ENCODE measurements around the gene ATP6V0A1. TPM values are rescaled to one million over a fixed set of nuclear protein-coding genes. Genes with fewer than 3 reads are reported as not detected.
"Not testable (repeated sequence)": the region's sequence is repeated elsewhere in the genome, so short reads cannot be mapped to it uniquely, and the experiment has no call there.

The ATP6V0A1 gene
- total RNA-seq, 2 experiments from 2014 or later = 10.4 to 14.4 TPM

- CTCF ChIA-PET = interaction anchor here (1.1 to 1.2 kb wide), 2 partner anchors 12 to 29 kb away, joined by 3 read pairs; no protein-coding TSS in a partner anchor
These were observed 90.5 kb downstream of the ATP6V0A1 start for GRCh38 chr17:42548993-42549755.

GRCh38 chr17:42552736-42553135, 94.1 kb downstream of the ATP6V0A1 start, which contains the start of gene HSD17B1:
TSS of gene HSD17B1 (plus strand) at chr17:42552923. CDS start at chr17:42552934, 11 bp downstream.
- Mint-ChIP-seq H3K4me3 (peak within 1 kb of the TSS; percentile 93), H3K27ac (peak within 1 kb of the TSS; percentile 90), H3K4me1 (ENCODE audit: low read depth) (peaks cover 39% of the 10 kb centered on the region)
- POLR2A ChIA-PET = interaction anchor here (1.2 to 2.6 kb wide), 2 partner anchors 17 to 241 kb away, joined by 3 to 14 read pairs; partner anchors contain the start of gene NAGLU
- intact Hi-C loops (cut with DNase I, micrococcal nuclease); H3K9me3 ChIP-seq (ENCODE audit: control insufficient read depth in 1 of 2, insufficient read depth in 1 of 2, low read length in 2 of 2); H3K27me3 Mint-ChIP-seq; CTCF ChIA-PET; H3K36me3 Mint-ChIP-seq (ENCODE audit: low read depth); H3K36me3 ChIP-seq (ENCODE audit: insufficient read depth, low read length); DNase-seq; H3K27me3 ChIP-seq (ENCODE audit: control insufficient read depth in 1 of 2, insufficient read depth in 2 of 2, low read length in 2 of 2); H3K9me3 Mint-ChIP-seq; H3K27ac ChIP-seq (ENCODE audit: low read depth in 1 of 2, low read length in 2 of 2); ATAC-seq (ENCODE audit: poor library complexity): not testable (repeated sequence)
- Histone ChIP-seq H3K4me1 (ENCODE audit: insufficient read depth, low read length) (peaks cover 43% of the 10 kb centered on the region), H3K4me3 (ENCODE audit: low read length) (peak within 1 kb of the TSS; percentile 84)

More at GRCh38 chr17:42548993-42549755, 90.5 kb downstream of the ATP6V0A1 start:
- H3K4me3 Mint-ChIP-seq = peak overlapping the region; percentile 35
- Histone ChIP-seq H3K9me3 (ENCODE audit: control insufficient read depth in 1 of 2, insufficient read depth in 1 of 2, low read length in 2 of 2) (no peaks in the 10 kb centered on the region), H3K4me1 (ENCODE audit: insufficient read depth, low read length) (peaks cover 30% of the 10 kb centered on the region), H3K27me3 (ENCODE audit: control insufficient read depth in 1 of 2, insufficient read depth in 2 of 2, low read length in 2 of 2) (no peaks in the 10 kb centered on the region), H3K4me3 (ENCODE audit: low read length) (no peak overlapping the region), H3K36me3 (ENCODE audit: insufficient read depth, low read length) (peaks cover 5% of the 10 kb centered on the region), H3K27ac (ENCODE audit: low read depth in 1 of 2, low read length in 2 of 2) (no peak overlapping the region)
- H3K27me3 Mint-ChIP-seq = no peaks in the 10 kb centered on the region
- no peaks in the 10 kb centered on the region for H3K36me3 Mint-ChIP-seq (ENCODE audit: low read depth)
- intact Hi-C loops (cut with DNase I, micrococcal nuclease) = loop anchor here in 1 of 2 experiments (1.0 kb wide), 1 partner anchor 27 kb away; no protein-coding TSS in a partner anchor
- H3K4me1 Mint-ChIP-seq (ENCODE audit: low read depth) = peaks cover 23% of the 10 kb centered on the region
- no peak overlapping the region for H3K27ac Mint-ChIP-seq
- no peak for TF ChIP-seq CTCF (IDR thresholded peaks at IDR 0.05)
- no peak for ATAC-seq (ENCODE audit: poor library complexity)
- POLR2A ChIA-PET = interaction anchor here (0.7 to 2.1 kb wide), 6 partner anchors 12 to 273 kb away, joined by 3 to 20 read pairs (median 5); partner anchors contain the start of genes NAGLU and PSMC3IP
- no peaks in the 10 kb centered on the region for H3K9me3 Mint-ChIP-seq
- DNase-seq = no peak

- H3K36me3 Mint-ChIP-seq (ENCODE audit: low read depth) = no peaks in the 10 kb centered on the region
- H3K4me3 Mint-ChIP-seq = peak overlapping the region; percentile 93
- CTCF ChIA-PET = no interaction called here
- no peaks in the 10 kb centered on the region for H3K27me3 Mint-ChIP-seq
- peaks cover 5% of the 10 kb centered on the region for H3K36me3 ChIP-seq (ENCODE audit: insufficient read depth, low read length)
- H3K9me3 ChIP-seq (ENCODE audit: control insufficient read depth in 1 of 2, insufficient read depth in 1 of 2, low read length in 2 of 2) = no peaks in the 10 kb centered on the region
- no peak for TF ChIP-seq CTCF (IDR thresholded peaks at IDR 0.05)
- no peaks in the 10 kb centered on the region for H3K9me3 Mint-ChIP-seq
- no peak overlapping the region for H3K4me3 ChIP-seq (ENCODE audit: low read length)
- DNase-seq = peak in 1 of 14 experiments; percentile 37
- peaks cover 39% of the 10 kb centered on the region for H3K4me1 Mint-ChIP-seq (ENCODE audit: low read depth)
- no peak overlapping the region for H3K27ac ChIP-seq (ENCODE audit: low read depth in 1 of 2, low read length in 2 of 2)
- H3K27me3 ChIP-seq (ENCODE audit: control insufficient read depth in 1 of 2, insufficient read depth in 2 of 2, low read length in 2 of 2) = no peaks in the 10 kb centered on the region
- intact Hi-C loops (cut with DNase I, micrococcal nuclease) = no loop called here
- peaks cover 37% of the 10 kb centered on the region for H3K4me1 ChIP-seq (ENCODE audit: insufficient read depth, low read length)
- POLR2A ChIA-PET = interaction anchor here (1.1 to 2.6 kb wide), 5 partner anchors 14 to 241 kb away, joined by 3 to 14 read pairs (median 10); partner anchors contain the start of genes MLX, NAGLU and PSMC3IP
- ATAC-seq (ENCODE audit: poor library complexity) = no peak
- H3K27ac Mint-ChIP-seq = peak overlapping the region; percentile 90
These were observed 94.6 kb downstream of the ATP6V0A1 start for GRCh38 chr17:42553161-42553818.
